SK-N-SH (cell line): ENCODE results near the gene CUX1.

Source experiments
- CHD2 ChIP-seq: fragments of 150-350 bp; IDR thresholded peaks from 2 replicates; pipeline ENCODE4 v1.6.1; 2018; ENCODE audit warnings: low read length; ENCODE audit not compliant: partially characterized antibody
- CTCF ChIP-seq: fragments of 200-600 bp; sonication (generic); IDR thresholded peaks from 2 replicates; pipeline ENCODE4 v1.6.1; 2017; ENCODE audit warnings: antibody characterized with exemption, mild to moderate bottlenecking, moderate library complexity
- EP300 ChIP-seq, 2 experiments: IDR thresholded peaks; 2 replicates each; pipeline versions ENCODE4 v1.4.0 to v1.6.1; 2012; ENCODE audit warnings: borderline replicate concordance in 1 of 2, low read depth in 1 of 2, low read length in 1 of 2
- FOXJ3 ChIP-seq: sonication (generic); formaldehyde crosslinking; IDR thresholded peaks from 2 replicates; pipeline ENCODE4 v1.5.1; 2020; ENCODE audit warnings: mild to moderate bottlenecking, missing genetic modification reagents
- IRF3 ChIP-seq: fragments of 150-350 bp; IDR thresholded peaks from 2 replicates; pipeline ENCODE4 v1.6.1; 2016; ENCODE audit warnings: mild to moderate bottlenecking, low read depth, low read length
- NRF1 ChIP-seq: IDR thresholded peaks from 2 replicates; pipeline ENCODE4 v1.6.1; 2012; ENCODE audit warnings: low read depth, mild to moderate bottlenecking, low read length
- RCOR1 ChIP-seq: fragments of 150-350 bp; IDR thresholded peaks from 2 replicates; pipeline ENCODE4 v1.6.1; 2017; ENCODE audit warnings: antibody characterized with exemption, low read length

- TF ChIP-seq IRF3 (no peak), EP300 (IDR thresholded peaks at IDR 0.05; ENCODE audit: borderline replicate concordance in 1 of 2, low read depth in 1 of 2, low read length in 1 of 2) (no peak; a peak in 1 of 4 replicates), CTCF (no peak), CHD2 (no peak), RCOR1 (no peak), FOXJ3 (CRISPR knock-in tag) (no peak), NRF1 (no peak)
Observed at GRCh38 chr7:102215256-102215655, 397.8 kb downstream of the CUX1 start.
